ENCODE measurements around the gene ZFP36L1. TPM values are rescaled to one million over a fixed set of nuclear protein-coding genes. Genes with fewer than 3 reads are reported as not detected.
A peak's percentile ranks its signal among the peaks of the same experiment; 100 is the strongest.

The ZFP36L1 gene
- total and polyA plus RNA-seq, 9 of the 15 experiments (the other 6 are each of a cell fraction or from before 2014, with no cell fraction given): 1.3 to 26.6 (median 3.7) TPM

DNA sequence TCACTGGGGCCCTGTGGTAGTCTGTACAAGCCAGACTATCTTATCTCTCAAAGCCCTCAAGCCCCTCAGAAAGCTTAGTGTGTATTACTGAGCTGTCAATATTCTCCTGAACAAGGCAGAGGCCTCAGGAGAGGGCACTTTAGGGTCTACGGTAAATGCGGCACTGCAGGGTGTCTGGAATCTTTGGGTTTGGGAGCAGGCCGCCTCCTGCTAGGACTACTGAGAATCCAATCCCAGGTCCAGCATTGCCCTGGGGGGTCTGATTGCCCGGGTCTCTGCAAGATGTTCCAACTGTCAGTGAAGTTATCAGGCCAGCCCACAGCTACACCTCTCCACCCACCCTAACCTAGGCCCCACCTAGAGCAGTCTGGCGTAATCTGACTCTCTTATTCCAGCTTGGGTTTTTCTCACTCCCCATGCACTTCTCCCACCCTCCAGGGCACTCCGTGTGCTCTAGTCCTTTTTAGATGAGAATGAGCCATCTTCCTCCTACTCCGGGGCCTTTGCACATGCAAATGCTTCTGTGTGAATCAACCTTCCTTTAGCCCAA is 4.3 kb upstream of the ZFP36L1 start (continued):
- TF ChIP-seq TOE1 (IDR thresholded peaks at IDR 0.05; ENCODE audit: borderline replicate concordance): no peak
- no peak for TF ChIP-seq TOE1 (CRISPR knock-in tag; IDR thresholded peaks at IDR 0.05; ENCODE audit: borderline replicate concordance, low read depth)
- TF ChIP-seq POLR2G (IDR thresholded peaks at IDR 0.05; ENCODE audit: low read depth, low read length): no peak
- TF ChIP-seq, protein P1, sequence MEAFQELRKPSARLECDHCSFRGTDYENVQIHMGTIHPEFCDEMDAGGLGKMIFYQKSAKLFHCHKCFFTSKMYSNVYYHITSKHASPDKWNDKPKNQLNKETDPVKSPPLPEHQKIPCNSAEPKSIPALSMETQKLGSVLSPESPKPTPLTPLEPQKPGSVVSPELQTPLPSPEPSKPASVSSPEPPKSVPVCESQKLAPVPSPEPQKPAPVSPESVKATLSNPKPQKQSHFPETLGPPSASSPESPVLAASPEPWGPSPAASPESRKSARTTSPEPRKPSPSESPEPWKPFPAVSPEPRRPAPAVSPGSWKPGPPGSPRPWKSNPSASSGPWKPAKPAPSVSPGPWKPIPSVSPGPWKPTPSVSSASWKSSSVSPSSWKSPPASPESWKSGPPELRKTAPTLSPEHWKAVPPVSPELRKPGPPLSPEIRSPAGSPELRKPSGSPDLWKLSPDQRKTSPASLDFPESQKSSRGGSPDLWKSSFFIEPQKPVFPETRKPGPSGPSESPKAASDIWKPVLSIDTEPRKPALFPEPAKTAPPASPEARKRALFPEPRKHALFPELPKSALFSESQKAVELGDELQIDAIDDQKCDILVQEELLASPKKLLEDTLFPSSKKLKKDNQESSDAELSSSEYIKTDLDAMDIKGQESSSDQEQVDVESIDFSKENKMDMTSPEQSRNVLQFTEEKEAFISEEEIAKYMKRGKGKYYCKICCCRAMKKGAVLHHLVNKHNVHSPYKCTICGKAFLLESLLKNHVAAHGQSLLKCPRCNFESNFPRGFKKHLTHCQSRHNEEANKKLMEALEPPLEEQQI (IDR thresholded peaks at IDR 0.05): no peak
- TF ChIP-seq POLR2A (conservative IDR thresholded peaks at IDR 0.05): 0 out of 2 replicates have a peak, but pooled peaks have one; percentile 44
- TF ChIP-seq GATAD2B (IDR thresholded peaks at IDR 0.05; ENCODE audit: borderline replicate concordance): no peak
- TF ChIP-seq PTRF (tag; IDR thresholded peaks at IDR 0.05): no peak
- no peak for TF ChIP-seq KLF1 (tag; IDR thresholded peaks at IDR 0.05)
- TF ChIP-seq, protein P2, sequence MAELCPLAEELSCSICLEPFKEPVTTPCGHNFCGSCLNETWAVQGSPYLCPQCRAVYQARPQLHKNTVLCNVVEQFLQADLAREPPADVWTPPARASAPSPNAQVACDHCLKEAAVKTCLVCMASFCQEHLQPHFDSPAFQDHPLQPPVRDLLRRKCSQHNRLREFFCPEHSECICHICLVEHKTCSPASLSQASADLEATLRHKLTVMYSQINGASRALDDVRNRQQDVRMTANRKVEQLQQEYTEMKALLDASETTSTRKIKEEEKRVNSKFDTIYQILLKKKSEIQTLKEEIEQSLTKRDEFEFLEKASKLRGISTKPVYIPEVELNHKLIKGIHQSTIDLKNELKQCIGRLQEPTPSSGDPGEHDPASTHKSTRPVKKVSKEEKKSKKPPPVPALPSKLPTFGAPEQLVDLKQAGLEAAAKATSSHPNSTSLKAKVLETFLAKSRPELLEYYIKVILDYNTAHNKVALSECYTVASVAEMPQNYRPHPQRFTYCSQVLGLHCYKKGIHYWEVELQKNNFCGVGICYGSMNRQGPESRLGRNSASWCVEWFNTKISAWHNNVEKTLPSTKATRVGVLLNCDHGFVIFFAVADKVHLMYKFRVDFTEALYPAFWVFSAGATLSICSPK (IDR thresholded peaks at IDR 0.05; ENCODE audit: borderline replicate concordance): no peak
- no peak for TF ChIP-seq PCBP2 (IDR thresholded peaks at IDR 0.05; ENCODE audit: low read depth, low read length, poor library complexity, severe bottlenecking)
- TF ChIP-seq, protein P3, sequence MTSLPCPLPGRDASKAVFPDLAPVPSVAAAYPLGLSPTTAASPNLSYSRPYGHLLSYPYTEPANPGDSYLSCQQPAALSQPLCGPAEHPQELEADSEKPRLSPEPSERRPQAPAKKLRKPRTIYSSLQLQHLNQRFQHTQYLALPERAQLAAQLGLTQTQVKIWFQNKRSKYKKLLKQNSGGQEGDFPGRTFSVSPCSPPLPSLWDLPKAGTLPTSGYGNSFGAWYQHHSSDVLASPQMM (CRISPR knock-in tag; IDR thresholded peaks at IDR 0.05): no peak
- TF ChIP-seq ARID1B (IDR thresholded peaks at IDR 0.05): peak; percentile 75
- TF ChIP-seq ZC3H4 (CRISPR knock-in tag; IDR thresholded peaks at IDR 0.05; ENCODE audit: borderline replicate concordance): no peak
- no peak for TF ChIP-seq KLF16 (IDR thresholded peaks at IDR 0.05)
- TF ChIP-seq ZNF140 (CRISPR knock-in tag; IDR thresholded peaks at IDR 0.05): no peak
- no peak for TF ChIP-seq TBL1XR1 (IDR thresholded peaks at IDR 0.05; ENCODE audit: low read length in 2 of 2)
- TF ChIP-seq, protein P4, sequence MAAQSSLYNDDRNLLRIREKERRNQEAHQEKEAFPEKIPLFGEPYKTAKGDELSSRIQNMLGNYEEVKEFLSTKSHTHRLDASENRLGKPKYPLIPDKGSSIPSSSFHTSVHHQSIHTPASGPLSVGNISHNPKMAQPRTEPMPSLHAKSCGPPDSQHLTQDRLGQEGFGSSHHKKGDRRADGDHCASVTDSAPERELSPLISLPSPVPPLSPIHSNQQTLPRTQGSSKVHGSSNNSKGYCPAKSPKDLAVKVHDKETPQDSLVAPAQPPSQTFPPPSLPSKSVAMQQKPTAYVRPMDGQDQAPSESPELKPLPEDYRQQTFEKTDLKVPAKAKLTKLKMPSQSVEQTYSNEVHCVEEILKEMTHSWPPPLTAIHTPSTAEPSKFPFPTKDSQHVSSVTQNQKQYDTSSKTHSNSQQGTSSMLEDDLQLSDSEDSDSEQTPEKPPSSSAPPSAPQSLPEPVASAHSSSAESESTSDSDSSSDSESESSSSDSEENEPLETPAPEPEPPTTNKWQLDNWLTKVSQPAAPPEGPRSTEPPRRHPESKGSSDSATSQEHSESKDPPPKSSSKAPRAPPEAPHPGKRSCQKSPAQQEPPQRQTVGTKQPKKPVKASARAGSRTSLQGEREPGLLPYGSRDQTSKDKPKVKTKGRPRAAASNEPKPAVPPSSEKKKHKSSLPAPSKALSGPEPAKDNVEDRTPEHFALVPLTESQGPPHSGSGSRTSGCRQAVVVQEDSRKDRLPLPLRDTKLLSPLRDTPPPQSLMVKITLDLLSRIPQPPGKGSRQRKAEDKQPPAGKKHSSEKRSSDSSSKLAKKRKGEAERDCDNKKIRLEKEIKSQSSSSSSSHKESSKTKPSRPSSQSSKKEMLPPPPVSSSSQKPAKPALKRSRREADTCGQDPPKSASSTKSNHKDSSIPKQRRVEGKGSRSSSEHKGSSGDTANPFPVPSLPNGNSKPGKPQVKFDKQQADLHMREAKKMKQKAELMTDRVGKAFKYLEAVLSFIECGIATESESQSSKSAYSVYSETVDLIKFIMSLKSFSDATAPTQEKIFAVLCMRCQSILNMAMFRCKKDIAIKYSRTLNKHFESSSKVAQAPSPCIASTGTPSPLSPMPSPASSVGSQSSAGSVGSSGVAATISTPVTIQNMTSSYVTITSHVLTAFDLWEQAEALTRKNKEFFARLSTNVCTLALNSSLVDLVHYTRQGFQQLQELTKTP (IDR thresholded peaks at IDR 0.05; ENCODE audit: low read depth in 1 of 2, partially characterized antibody in 2 of 2): no peak
- no peak for TF ChIP-seq NUFIP1 (IDR thresholded peaks at IDR 0.05; ENCODE audit: partially characterized antibody)
- no peak for TF ChIP-seq HNRNPK (IDR thresholded peaks at IDR 0.05; ENCODE audit: low read depth, low read length, poor library complexity, severe bottlenecking)
- TF ChIP-seq ZNF121 (CRISPR knock-in tag; conservative IDR thresholded peaks at IDR 0.05): no peak
